PFSK-1 (cell line): Measurements from ENCODE around the gene CD34.

Experiments
- FOXP2 ChIP-seq: optimal IDR thresholded peaks from 2 replicates; pipeline ENCODE3; 2011; ENCODE audit warnings: borderline replicate concordance, control low read depth, inconsistent platforms; ENCODE audit not compliant: insufficient read depth; ENCODE audit errors: extremely low read length, extremely low read depth
- POLR2AphosphoS5 ChIP-seq: IDR thresholded peaks from 2 replicates; pipeline ENCODE4 v1.6.1; 2012; ENCODE audit warnings: low read depth, mild to moderate bottlenecking, control low read depth, low read length, moderate library complexity
- SIN3A ChIP-seq: IDR thresholded peaks from 2 replicates; pipeline ENCODE4 v1.6.1; 2012; ENCODE audit warnings: mild to moderate bottlenecking, low read length, moderate library complexity, borderline replicate concordance; ENCODE audit not compliant: insufficient read depth
- TAF1 ChIP-seq: IDR thresholded peaks from 2 replicates; pipeline ENCODE4 v1.6.1; 2012; ENCODE audit warnings: low read length, control low read depth, borderline replicate concordance; ENCODE audit not compliant: insufficient read depth
- TF ChIP-seq, protein P1 (sequence below), 2 experiments: IDR thresholded peaks; 2 replicates each; pipeline versions ENCODE4 v1.6.1 to v1.8.0; 2011 to 2012; ENCODE audit warnings: low read depth in 2 of 2, low read length in 2 of 2, control low read depth in 1 of 2, inconsistent platforms in 1 of 2, mild to moderate bottlenecking in 1 of 2, moderate library complexity in 1 of 2; ENCODE audit not compliant: insufficient read depth in 1 of 2

Gene CD34

GRCh38 chr1:207958376-207959139 lies 47.6 kb upstream of the CD34 start:
- TF ChIP-seq, protein P1, sequence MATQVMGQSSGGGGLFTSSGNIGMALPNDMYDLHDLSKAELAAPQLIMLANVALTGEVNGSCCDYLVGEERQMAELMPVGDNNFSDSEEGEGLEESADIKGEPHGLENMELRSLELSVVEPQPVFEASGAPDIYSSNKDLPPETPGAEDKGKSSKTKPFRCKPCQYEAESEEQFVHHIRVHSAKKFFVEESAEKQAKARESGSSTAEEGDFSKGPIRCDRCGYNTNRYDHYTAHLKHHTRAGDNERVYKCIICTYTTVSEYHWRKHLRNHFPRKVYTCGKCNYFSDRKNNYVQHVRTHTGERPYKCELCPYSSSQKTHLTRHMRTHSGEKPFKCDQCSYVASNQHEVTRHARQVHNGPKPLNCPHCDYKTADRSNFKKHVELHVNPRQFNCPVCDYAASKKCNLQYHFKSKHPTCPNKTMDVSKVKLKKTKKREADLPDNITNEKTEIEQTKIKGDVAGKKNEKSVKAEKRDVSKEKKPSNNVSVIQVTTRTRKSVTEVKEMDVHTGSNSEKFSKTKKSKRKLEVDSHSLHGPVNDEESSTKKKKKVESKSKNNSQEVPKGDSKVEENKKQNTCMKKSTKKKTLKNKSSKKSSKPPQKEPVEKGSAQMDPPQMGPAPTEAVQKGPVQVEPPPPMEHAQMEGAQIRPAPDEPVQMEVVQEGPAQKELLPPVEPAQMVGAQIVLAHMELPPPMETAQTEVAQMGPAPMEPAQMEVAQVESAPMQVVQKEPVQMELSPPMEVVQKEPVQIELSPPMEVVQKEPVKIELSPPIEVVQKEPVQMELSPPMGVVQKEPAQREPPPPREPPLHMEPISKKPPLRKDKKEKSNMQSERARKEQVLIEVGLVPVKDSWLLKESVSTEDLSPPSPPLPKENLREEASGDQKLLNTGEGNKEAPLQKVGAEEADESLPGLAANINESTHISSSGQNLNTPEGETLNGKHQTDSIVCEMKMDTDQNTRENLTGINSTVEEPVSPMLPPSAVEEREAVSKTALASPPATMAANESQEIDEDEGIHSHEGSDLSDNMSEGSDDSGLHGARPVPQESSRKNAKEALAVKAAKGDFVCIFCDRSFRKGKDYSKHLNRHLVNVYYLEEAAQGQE (IDR thresholded peaks at IDR 0.05; ENCODE audit: insufficient read depth in 1 of 2, low read depth in 2 of 2, low read length in 2 of 2), result no peak
- TF ChIP-seq SIN3A (no peak), FOXP2 (no peak), POLR2AphosphoS5 (no peak), TAF1 (no peak)

GRCh38 chr1:207956986-207957385 lies 46.1 kb upstream of the CD34 start:
- no peak for TF ChIP-seq SIN3A
- no peak for TF ChIP-seq FOXP2
- no peak for TF ChIP-seq POLR2AphosphoS5
- no peak for TF ChIP-seq TAF1
- TF ChIP-seq, protein P1 (IDR thresholded peaks at IDR 0.05; ENCODE audit: insufficient read depth in 1 of 2, low read depth in 2 of 2, low read length in 2 of 2), result no peak

DNA sequence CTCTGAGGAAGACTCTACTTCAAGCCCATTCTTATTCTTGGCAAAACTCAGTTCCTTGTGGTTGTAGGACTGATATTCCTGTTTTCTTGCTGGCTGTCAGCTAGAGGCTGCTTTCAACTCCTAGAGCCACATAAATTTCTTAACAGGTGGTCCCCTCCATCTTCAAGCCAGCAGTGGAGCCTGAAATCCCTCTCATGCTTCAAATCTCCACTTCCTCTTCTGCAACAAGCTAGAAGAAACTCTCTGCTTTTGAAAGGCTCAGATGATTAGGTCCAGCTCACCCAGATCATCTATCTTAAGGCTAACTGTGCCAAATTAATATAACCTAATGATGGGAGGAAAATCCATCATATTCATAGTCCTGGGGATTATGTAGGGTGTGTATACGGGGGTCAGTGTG lies 43.2 kb upstream of the CD34 start:
- no peak for TF ChIP-seq SIN3A
- TF ChIP-seq, protein P1 (IDR thresholded peaks at IDR 0.05; ENCODE audit: insufficient read depth in 1 of 2, low read depth in 2 of 2, low read length in 2 of 2), result no peak
- no peak for TF ChIP-seq FOXP2
- TF ChIP-seq POLR2AphosphoS5, result no peak
- TF ChIP-seq TAF1, result no peak

DNA sequence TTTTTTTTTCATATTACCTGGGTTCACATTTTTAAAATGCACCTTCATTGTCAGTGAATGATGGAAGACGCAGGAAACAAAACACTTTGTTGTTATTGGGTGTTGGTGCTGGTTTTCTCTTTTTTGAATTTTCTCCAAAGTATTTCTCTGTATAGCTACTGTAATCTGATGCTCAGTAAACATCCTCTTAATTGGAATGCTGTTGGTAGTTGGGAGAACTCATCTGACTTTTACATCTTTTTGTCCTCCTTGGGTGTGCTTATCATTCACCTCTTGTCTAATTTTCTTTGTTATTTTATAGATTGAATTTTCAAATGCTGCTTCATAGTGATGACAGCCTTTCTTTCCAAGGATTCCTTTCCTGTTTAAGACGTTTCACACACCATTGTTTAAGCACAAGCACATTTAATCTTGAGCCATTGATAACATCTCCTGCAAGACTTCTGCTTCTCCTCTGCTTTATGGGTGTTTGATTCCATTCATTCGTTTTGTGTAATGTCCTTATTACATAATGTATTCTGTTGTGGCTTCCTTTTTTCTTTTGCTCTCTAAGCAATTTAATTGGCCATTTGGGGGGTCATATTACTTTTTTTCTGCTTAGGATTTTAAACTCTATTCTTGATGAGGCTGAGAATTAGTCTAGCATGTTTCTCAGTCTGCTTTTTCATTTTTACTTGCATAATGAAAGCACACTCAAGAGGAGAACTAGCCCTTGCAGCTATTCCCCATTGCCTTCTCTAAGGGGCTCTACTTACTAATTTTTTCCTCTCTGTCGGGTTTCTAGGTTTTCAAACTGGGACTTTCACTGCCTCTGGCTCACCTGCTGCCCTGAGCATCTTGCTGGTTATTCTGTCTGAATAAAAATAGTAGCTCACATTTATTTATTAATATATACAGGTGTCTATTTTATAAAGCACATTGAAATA lies 42.0 kb upstream of the CD34 start:
- TF ChIP-seq, protein P1 (IDR thresholded peaks at IDR 0.05; ENCODE audit: insufficient read depth in 1 of 2, low read depth in 2 of 2, low read length in 2 of 2), result no peak
- TF ChIP-seq POLR2AphosphoS5, result no peak
- TF ChIP-seq TAF1, result no peak
- TF ChIP-seq FOXP2, result no peak
- no peak for TF ChIP-seq SIN3A
